ENCODE data around the gene SPHK2.

DNA sequence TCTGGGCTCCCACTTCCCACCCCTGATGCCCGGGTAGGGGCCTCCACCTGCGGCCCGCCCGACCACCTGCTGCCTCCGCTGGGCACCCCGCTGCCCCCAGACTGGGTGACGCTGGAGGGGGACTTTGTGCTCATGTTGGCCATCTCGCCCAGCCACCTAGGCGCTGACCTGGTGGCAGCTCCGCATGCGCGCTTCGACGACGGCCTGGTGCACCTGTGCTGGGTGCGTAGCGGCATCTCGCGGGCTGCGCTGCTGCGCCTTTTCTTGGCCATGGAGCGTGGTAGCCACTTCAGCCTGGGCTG is 9.9 kb downstream of the SPHK2 start:
- no peak for TF ChIP-seq POLR2A (IDR thresholded peaks at IDR 0.05)
- no peak for TF ChIP-seq CTCF (IDR thresholded peaks at IDR 0.05)

Measured in adrenal gland (tissue), 5 donors.